ENCODE results near the gene LIM2. TPM values are rescaled to one million over a fixed set of nuclear protein-coding genes. Genes with fewer than 3 reads are reported as not detected.
"Not testable (repeated sequence)": the region's sequence is repeated elsewhere in the genome, so short reads cannot be mapped to it uniquely, and the experiment has no call there.

The LIM2 gene, protein sequence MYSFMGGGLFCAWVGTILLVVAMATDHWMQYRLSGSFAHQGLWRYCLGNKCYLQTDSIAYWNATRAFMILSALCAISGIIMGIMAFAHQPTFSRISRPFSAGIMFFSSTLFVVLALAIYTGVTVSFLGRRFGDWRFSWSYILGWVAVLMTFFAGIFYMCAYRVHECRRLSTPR
- not detected for total RNA-seq
- total RNA-seq, result 0 reads per million in 2 donors

GRCh38 chr19:51387924-51388389, at the start of gene LIM2:
LIM2 (minus strand) TSS chr19:51387974; CDS start chr19:51387443, 531 bp downstream.
- H3K36me3 Mint-ChIP-seq (ENCODE audit: low read depth), result peaks cover 2% of the 10 kb centered on the region
- peaks cover 5% of the 10 kb centered on the region for H3K4me1 Mint-ChIP-seq
- no peaks in the 10 kb centered on the region for H3K27me3 Mint-ChIP-seq
- DNase-seq (no peak), ATAC-seq (no peak)
- H3K4me3 Mint-ChIP-seq, result no peak within 1 kb of the TSS
- H3K9me3 ChIP-seq (ENCODE audit: control insufficient read depth, low read length, poor library complexity, severe bottlenecking), result no peaks in the 10 kb centered on the region
- H3K27ac Mint-ChIP-seq, result no peak within 1 kb of the TSS

DNA sequence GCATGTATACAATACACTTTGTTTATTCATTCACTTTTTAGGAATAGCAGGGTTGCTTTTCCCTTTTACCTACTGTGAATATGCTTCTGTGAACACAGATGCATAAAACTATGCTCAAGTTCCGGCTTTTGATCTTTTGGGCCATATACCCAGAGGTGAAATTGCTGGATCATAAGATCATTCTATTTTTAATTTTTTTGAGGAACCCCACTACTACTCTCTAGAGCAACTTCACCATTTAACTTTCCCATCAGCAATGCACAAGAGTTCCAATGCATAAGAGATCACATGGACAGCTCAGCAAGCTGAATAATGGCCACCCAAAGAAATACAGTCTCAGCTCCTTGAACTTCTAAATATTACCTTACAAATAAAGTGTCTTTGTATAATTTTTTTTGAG, 46.7 kb upstream of the LIM2 start:
- Mint-ChIP-seq H3K4me3 (no peak overlapping the region), H3K27ac (no peak overlapping the region), H3K27me3 (peaks cover 31% of the 10 kb centered on the region), H3K36me3 (ENCODE audit: low read depth) (no peaks in the 10 kb centered on the region), H3K4me1 (peaks cover 11% of the 10 kb centered on the region)
- DNase-seq (no peak), ATAC-seq (no peak)
- H3K9me3 ChIP-seq (ENCODE audit: control insufficient read depth, low read length, poor library complexity, severe bottlenecking), result no peaks in the 10 kb centered on the region

GRCh38 chr19:51433043-51433442, 45.3 kb upstream of the LIM2 start:
- ATAC-seq, result no peak
- Mint-ChIP-seq H3K27me3 (peaks cover 28% of the 10 kb centered on the region), H3K36me3 (ENCODE audit: low read depth) (no peaks in the 10 kb centered on the region), H3K4me3 (no peak overlapping the region), H3K4me1 (peaks cover 5% of the 10 kb centered on the region), H3K27ac (no peak overlapping the region)
- H3K9me3 ChIP-seq (ENCODE audit: control insufficient read depth, low read length, poor library complexity, severe bottlenecking), result no peaks in the 10 kb centered on the region
- no peak for DNase-seq

DNA sequence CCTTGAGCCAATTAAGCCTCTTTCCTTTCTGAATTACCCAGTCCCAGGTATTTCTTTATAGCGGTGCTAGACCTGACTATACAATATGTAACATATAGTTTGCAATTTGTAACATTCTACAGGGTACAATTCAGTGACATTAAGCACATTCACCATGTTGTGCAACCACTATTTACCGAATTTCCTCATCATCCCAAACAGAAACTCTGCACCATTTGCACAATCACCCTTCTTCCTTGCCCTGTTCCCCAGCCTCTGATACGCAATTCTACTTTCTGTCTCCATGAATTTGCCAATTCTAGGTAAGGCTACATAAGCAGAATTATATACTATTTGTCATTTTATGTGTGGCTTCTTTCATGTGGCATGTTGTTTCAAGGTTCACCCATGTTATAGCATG, 43.4 kb upstream of the LIM2 start:
- no peak overlapping the region for H3K4me3 Mint-ChIP-seq
- H3K4me1 Mint-ChIP-seq, result peaks cover 5% of the 10 kb centered on the region
- no peak overlapping the region for H3K27ac Mint-ChIP-seq
- no peaks in the 10 kb centered on the region for H3K36me3 Mint-ChIP-seq (ENCODE audit: low read depth)
- H3K27me3 Mint-ChIP-seq, result peaks cover 23% of the 10 kb centered on the region
- H3K9me3 ChIP-seq (ENCODE audit: control insufficient read depth, low read length, poor library complexity, severe bottlenecking), result no peaks in the 10 kb centered on the region
- DNase-seq, result no peak
- no peak for ATAC-seq

DNA sequence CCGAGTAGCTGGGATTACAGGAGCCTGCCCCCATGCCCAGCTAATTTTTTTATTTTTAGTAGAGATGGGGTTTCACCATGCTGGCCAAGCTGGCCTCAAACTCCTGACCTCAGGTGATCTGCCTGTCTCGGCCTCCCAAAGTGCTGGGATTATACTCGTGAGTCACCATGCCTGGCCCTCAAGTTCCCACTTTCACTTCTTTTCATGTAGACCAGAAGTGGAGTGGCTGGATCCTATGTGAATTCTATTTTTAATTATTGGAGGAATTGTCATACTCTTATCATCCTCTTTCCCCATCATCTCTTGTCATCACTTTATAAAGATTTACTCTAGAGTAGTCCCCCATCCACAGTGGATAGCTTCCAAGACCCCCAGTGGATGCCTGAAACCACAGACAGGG, 42.4 kb upstream of the LIM2 start:
- DNase-seq, result no peak
- H3K27ac Mint-ChIP-seq, result no peak overlapping the region
- H3K27me3 Mint-ChIP-seq, result peaks cover 21% of the 10 kb centered on the region
- no peaks in the 10 kb centered on the region for H3K36me3 Mint-ChIP-seq (ENCODE audit: low read depth)
- peaks cover 5% of the 10 kb centered on the region for H3K4me1 Mint-ChIP-seq
- no peak overlapping the region for H3K4me3 Mint-ChIP-seq
- no peaks in the 10 kb centered on the region for H3K9me3 ChIP-seq (ENCODE audit: control insufficient read depth, low read length, poor library complexity, severe bottlenecking)
- no peak for ATAC-seq

GRCh38 chr19:51427201-51427600, 39.4 kb upstream of the LIM2 start:
- no peaks in the 10 kb centered on the region for H3K36me3 Mint-ChIP-seq (ENCODE audit: low read depth)
- peaks cover 40% of the 10 kb centered on the region for H3K27me3 Mint-ChIP-seq
- no peak overlapping the region for H3K4me3 Mint-ChIP-seq
- H3K9me3 ChIP-seq (ENCODE audit: control insufficient read depth, low read length, poor library complexity, severe bottlenecking), result no peaks in the 10 kb centered on the region
- ATAC-seq (no peak), DNase-seq (no peak)
- H3K4me1 Mint-ChIP-seq, result peaks cover 5% of the 10 kb centered on the region
- no peak overlapping the region for H3K27ac Mint-ChIP-seq

DNA sequence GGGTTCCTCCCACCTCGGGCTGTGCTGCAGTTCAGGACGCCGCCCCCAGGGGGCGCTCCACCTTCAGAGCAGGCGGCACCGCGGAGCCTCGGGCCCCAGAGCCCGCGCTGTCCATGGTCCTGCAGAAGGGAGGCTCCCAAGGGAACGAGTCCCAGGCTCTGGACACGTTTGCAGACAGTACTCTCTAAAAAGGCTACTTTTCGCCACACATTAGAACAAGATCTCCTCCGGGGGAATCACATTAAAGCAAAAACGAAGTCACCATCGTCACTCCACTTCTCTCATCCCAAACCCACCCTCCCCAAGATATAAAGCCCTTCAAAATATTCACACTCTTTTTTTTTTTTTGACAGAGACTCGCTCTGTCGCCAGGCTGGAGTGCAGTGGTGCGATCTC, 34.3 kb upstream of the LIM2 start:
- DNase-seq (peak; percentile 68 to 84 (median 76)), ATAC-seq (peak; percentile 87)
- H3K9me3 ChIP-seq (ENCODE audit: control insufficient read depth, low read length, poor library complexity, severe bottlenecking), result no peaks in the 10 kb centered on the region
- H3K4me3 Mint-ChIP-seq, result peak overlapping the region; percentile 22
- H3K36me3 Mint-ChIP-seq (ENCODE audit: low read depth), result no peaks in the 10 kb centered on the region
- peaks cover 3% of the 10 kb centered on the region for H3K4me1 Mint-ChIP-seq
- peak overlapping the region; percentile 72 for H3K27ac Mint-ChIP-seq
- H3K27me3 Mint-ChIP-seq, result peaks cover 52% of the 10 kb centered on the region

DNA sequence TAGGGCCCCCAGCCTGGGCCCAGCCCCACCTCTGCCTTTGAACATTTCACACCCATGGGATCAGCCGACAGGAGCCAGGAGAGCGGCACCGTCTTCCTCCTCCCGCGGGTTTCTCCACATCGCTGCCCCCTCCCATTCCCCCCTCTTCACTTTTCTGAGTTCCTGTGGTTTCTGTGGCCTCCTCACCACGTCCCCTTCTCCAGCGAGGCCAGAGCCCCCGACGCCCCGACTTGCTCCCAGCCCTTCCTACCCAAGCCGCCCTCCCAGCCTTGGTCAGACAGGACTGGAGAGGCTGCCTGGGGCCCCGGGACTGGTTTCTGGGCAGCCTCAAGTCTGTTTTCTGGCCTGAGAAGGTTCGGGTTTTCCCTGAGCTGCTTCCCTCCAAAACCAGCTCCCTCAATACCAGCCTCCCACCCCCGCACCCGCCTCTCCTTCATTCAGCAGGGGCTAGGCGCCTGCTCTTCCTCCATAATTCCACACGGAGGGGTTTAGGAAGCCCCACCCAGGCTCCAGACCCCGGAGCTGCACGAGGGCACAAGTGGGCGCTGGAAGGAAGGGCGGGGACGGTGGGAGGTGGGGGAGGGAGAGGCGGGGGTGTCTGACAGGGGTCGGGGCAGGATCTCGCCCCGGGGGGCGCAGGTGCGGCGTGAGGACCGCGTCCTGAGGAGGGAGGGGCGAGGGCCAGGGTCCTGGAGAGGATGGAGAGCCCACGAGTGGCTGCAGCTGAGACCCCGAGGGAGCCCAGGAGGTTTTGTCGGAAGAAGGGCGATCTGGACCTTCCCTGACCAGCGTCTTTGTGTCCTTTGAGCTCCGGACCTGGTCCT, 33.7 kb upstream of the LIM2 start:
- peaks cover 3% of the 10 kb centered on the region for H3K4me1 Mint-ChIP-seq
- peak overlapping the region; percentile 22 for H3K4me3 Mint-ChIP-seq
- peak overlapping the region; percentile 72 for H3K27ac Mint-ChIP-seq
- DNase-seq (no peak), ATAC-seq (no peak)
- no peaks in the 10 kb centered on the region for H3K36me3 Mint-ChIP-seq (ENCODE audit: low read depth)
- H3K9me3 ChIP-seq (ENCODE audit: control insufficient read depth, low read length, poor library complexity, severe bottlenecking), result no peaks in the 10 kb centered on the region
- H3K27me3 Mint-ChIP-seq, result peaks cover 48% of the 10 kb centered on the region

DNA sequence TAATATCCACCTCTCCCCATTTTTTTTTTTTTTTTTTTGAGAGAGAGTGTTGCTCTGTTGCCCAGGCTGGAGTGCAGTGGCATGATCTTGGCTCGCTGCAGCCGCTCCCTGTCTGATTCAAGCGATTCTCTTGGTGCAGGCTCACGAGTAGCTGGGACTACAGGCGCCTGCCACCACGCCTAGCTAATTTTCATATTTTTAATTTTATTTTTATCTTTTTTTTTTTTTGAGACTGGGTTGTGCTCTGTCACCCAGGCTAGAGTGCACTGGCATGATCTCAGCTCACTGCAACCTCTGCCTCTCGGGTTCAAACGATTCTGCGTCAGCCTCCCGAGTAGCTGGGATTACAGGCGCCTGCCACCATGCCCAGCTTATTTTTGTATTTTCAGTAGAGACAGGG, 32.7 kb upstream of the LIM2 start:
- H3K4me1 Mint-ChIP-seq; H3K4me3 Mint-ChIP-seq; H3K36me3 Mint-ChIP-seq (ENCODE audit: low read depth); H3K9me3 ChIP-seq (ENCODE audit: control insufficient read depth, low read length, poor library complexity, severe bottlenecking); ATAC-seq; H3K27ac Mint-ChIP-seq; DNase-seq: not testable (repeated sequence)
- H3K27me3 Mint-ChIP-seq, result peaks cover 41% of the 10 kb centered on the region

- Mint-ChIP-seq H3K36me3 (ENCODE audit: low read depth) (no peaks in the 10 kb centered on the region), H3K27ac (no peak overlapping the region), H3K27me3 (peaks cover 39% of the 10 kb centered on the region), H3K4me1 (peaks cover 3% of the 10 kb centered on the region), H3K4me3 (no peak overlapping the region)
- H3K9me3 ChIP-seq (ENCODE audit: control insufficient read depth, low read length, poor library complexity, severe bottlenecking), result no peaks in the 10 kb centered on the region
- no peak for ATAC-seq
- DNase-seq, result no peak
Measured at GRCh38 chr19:51418707-51419106, 30.9 kb upstream of the LIM2 start.

- H3K36me3 Mint-ChIP-seq (ENCODE audit: low read depth), result no peaks in the 10 kb centered on the region
- peaks cover 38% of the 10 kb centered on the region for H3K27me3 Mint-ChIP-seq
- no peak overlapping the region for H3K4me3 Mint-ChIP-seq
- H3K27ac Mint-ChIP-seq, result no peak overlapping the region
- H3K4me1 Mint-ChIP-seq, result peaks cover 5% of the 10 kb centered on the region
- DNase-seq (no peak), ATAC-seq (peak; percentile 30)
- H3K9me3 ChIP-seq (ENCODE audit: control insufficient read depth, low read length, poor library complexity, severe bottlenecking), result no peaks in the 10 kb centered on the region
Measured at GRCh38 chr19:51417810-51418157, 30.0 kb upstream of the LIM2 start.

DNA sequence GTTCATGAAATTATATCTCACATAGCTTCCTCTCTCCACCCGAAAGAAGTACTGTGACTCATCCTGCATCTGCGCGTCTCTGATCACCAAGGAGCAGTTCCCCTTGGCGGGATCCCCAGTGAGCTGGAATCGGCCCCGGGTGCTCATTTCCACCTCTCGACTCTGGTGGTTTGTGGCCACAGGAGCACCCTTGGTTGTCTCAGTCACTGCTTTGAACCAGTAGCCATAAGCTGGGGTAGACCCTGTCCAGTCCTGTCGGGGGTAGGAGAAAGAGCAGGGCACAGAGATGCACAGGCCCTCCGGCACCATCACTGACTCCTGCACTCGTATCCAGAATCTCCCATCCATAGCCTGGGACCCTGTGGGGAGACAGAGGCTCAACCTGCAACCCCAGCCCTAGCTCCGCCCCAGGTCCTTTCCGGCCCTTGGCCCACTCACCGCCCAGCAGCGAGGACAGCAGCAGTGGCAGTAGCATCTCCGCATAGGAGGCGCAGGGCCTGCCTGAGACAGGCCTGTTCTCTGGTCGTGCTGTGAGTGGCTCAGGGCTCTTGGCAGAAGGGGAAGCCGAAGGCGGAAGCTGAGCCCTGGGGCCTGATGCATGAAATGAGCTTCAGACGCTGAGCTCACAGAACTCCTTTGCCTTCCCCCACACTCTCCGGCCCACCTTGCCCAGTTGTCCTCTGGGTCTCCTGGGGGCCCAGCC, 29.5 kb upstream of the LIM2 start, which contains the start of gene SIGLEC10:
Gene SIGLEC10, minus strand, starts transcription at position 536 of the 703 bp plus-strand sequence. Its CDS starts 61 bp downstream, at position 475.
- H3K4me1 Mint-ChIP-seq, result peaks cover 5% of the 10 kb centered on the region
- H3K9me3 ChIP-seq (ENCODE audit: control insufficient read depth, low read length, poor library complexity, severe bottlenecking), result no peaks in the 10 kb centered on the region
- H3K27ac Mint-ChIP-seq, result no peak within 1 kb of the TSS
- DNase-seq, result no peak
- H3K27me3 Mint-ChIP-seq, result peaks cover 38% of the 10 kb centered on the region
- no peak within 1 kb of the TSS for H3K4me3 Mint-ChIP-seq
- peaks cover under 1% of the 10 kb centered on the region for H3K36me3 Mint-ChIP-seq (ENCODE audit: low read depth)
- peak; percentile 77 for ATAC-seq

GRCh38 chr19:51416422-51416821, 28.6 kb upstream of the LIM2 start:
- H3K4me3 Mint-ChIP-seq; H3K4me1 Mint-ChIP-seq; ATAC-seq; H3K27ac Mint-ChIP-seq; H3K9me3 ChIP-seq (ENCODE audit: control insufficient read depth, low read length, poor library complexity, severe bottlenecking); DNase-seq; H3K36me3 Mint-ChIP-seq (ENCODE audit: low read depth): not testable (repeated sequence)
- peaks cover 37% of the 10 kb centered on the region for H3K27me3 Mint-ChIP-seq
